Stomach (tissue), 4 donors: ENCODE measurements around the gene SPEG.

Experiments
- POLR2A ChIP-seq, 4 donors: fragments of 450-650 bp; IDR thresholded peaks; one replicate each; pipeline ENCODE4 v1.6.1; 2016; ENCODE audit warnings: antibody characterized with exemption in 4 of 4, control low read depth in 2 of 4, mild to moderate bottlenecking in 1 of 4, moderate library complexity in 1 of 4
- TF ChIP-seq, protein P1 (sequence below), 7 experiments: fragments of 450-650 bp in 4 of 7; fragments of 200-600 bp in 3 of 7; sonication (generic) in 3 of 7; IDR thresholded peaks; one replicate each; pipeline ENCODE4 v1.5.1; 2016 to 2019; ENCODE audit warnings: antibody characterized with exemption in 7 of 7, control low read depth in 2 of 7, mild to moderate bottlenecking in 1 of 7

DNA sequence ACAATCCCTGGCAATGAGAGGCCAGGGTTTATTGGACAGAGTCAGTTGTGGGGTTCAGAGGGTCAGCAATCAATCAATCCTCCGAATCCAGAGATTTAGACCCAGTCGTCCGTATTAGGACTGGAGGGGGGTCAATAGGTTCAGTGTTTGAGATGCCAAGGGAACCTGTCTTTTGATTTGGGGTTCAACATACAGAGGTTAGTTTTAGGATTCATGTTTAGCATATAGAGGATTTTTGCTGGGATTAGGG is 64.3 kb downstream of the SPEG start:
- TF ChIP-seq, protein P1, sequence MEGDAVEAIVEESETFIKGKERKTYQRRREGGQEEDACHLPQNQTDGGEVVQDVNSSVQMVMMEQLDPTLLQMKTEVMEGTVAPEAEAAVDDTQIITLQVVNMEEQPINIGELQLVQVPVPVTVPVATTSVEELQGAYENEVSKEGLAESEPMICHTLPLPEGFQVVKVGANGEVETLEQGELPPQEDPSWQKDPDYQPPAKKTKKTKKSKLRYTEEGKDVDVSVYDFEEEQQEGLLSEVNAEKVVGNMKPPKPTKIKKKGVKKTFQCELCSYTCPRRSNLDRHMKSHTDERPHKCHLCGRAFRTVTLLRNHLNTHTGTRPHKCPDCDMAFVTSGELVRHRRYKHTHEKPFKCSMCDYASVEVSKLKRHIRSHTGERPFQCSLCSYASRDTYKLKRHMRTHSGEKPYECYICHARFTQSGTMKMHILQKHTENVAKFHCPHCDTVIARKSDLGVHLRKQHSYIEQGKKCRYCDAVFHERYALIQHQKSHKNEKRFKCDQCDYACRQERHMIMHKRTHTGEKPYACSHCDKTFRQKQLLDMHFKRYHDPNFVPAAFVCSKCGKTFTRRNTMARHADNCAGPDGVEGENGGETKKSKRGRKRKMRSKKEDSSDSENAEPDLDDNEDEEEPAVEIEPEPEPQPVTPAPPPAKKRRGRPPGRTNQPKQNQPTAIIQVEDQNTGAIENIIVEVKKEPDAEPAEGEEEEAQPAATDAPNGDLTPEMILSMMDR (IDR thresholded peaks at IDR 0.05), result no peak
- TF ChIP-seq POLR2A (IDR thresholded peaks at IDR 0.05), result no peak
